Measurements from ENCODE around the gene PAPSS2.
A peak's percentile ranks its signal among the peaks of the same experiment; 100 is the strongest.

The PAPSS2 gene

DNA sequence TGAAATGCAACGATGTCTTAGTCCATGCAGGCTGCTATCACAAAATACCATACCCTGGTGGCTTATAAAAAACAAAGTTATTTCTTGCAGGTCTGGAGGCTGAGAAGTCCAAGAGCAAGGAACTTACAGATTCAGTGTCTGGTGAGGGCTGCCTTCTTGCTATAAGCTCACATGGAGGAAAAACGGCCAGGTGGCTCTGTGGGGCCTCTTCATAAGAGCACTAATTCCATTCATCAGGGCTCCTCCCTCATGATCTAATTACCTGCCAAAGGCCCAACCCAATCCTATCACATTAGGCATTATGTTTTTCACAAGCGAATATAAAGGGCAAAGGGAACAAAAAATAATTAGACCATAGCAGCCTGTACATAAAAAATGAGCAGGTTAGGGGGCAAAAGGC, 35.4 kb downstream of the PAPSS2 start:
- no peak for DNase-seq (ENCODE audit: low read depth)
- Histone ChIP-seq H3K9me3 (ENCODE audit: control insufficient read depth, low read length) (no peaks in the 10 kb centered on the region), H3K27me3 (replicated peaks; ENCODE audit: control insufficient read depth, insufficient read depth, low read length) (no peaks in the 10 kb centered on the region), H3K36me3 (ENCODE audit: control insufficient read depth, insufficient read depth, low read length, severe bottlenecking) (peaks cover 3% of the 10 kb centered on the region), H3K9ac (ENCODE audit: low read length) (no peak overlapping the region), H3K4me1 (ENCODE audit: control insufficient read depth, insufficient read depth, low read length) (peaks cover 3% of the 10 kb centered on the region), H3K4me3 (ENCODE audit: low read length) (no peak overlapping the region)

DNA sequence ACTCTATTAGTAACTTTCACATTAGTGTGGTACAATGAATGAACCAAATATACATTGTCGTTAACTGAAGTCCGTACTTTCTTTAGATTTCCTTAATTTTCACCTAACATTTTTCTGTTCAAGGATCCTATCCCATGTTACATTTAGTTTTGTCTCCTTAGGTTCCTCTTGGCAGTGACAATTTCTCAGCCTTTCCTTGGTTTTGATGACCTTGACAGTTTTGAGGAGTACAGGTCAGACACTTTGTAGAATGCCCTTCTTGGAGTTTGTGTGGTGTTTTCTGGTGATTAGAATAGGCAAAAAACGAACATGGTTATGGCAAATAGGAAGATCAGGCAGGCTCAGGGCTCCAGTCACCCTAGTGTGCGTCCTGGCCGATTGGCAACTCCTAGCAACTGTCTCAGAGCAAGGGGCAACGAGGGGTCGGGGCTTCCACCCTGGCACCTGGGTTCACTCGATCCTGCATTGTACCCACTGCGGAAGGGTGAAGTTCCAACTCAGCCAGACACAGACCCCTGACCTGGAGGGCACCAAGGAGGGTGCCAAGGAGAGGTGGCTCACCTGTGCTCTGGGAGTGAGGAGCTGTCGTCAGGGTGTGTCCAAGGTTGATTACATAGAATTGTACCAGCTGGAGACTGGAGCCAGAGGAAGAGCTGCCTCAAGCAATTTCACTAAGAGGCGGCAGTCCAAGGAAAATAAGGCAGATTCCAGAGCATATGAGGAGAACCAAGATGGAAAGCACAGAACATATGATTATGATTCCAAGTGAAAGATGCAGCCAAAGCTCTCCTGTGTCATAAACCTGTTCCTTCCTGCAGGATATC, 37.5 kb downstream of the PAPSS2 start:
- H3K4me1 ChIP-seq (ENCODE audit: control insufficient read depth, insufficient read depth, low read length), result peaks cover 18% of the 10 kb centered on the region
- no peaks in the 10 kb centered on the region for H3K9me3 ChIP-seq (ENCODE audit: control insufficient read depth, low read length)
- DNase-seq (ENCODE audit: low read depth), result no peak
- no peaks in the 10 kb centered on the region for H3K27me3 ChIP-seq (replicated peaks; ENCODE audit: control insufficient read depth, insufficient read depth, low read length)
- H3K36me3 ChIP-seq (ENCODE audit: control insufficient read depth, insufficient read depth, low read length, severe bottlenecking), result peaks cover 3% of the 10 kb centered on the region
- no peak overlapping the region for H3K4me3 ChIP-seq (ENCODE audit: low read length)
- no peak overlapping the region for H3K9ac ChIP-seq (ENCODE audit: low read length)

DNA sequence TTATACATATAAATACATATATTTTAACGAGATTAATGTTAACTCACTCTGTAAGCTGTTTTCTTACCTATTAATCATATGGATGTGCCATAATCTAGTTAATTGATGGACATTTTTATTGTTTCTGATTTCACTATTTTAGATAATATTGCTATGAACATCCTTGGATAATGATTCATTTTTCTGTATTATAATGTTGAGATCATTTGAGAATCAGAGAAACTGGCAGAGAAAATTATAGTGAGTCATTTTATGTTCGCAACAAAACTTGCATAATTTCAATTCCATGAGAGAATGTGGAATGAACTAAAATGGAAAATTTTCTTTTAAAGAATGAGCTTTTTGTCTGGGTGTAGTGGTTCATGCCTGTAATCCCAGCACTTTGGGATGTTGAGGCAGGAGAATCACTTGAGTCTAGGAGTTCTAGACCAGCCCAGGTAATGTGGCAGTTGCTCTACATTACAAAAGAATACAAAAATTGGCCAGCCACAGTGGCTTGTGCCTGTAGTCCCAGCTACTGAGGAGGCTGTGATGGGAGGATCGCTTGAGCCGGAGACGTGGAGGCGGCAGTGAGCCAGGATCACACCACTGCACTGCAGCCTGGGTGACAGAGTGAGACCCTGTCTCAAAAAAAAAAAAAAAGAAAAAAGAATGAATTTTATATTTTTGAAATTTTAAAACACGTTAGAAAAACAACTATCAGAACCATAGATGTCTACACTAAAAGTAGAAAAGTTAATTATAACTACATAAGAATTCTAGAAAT, 40.5 kb downstream of the PAPSS2 start:
- Histone ChIP-seq H3K4me1 (ENCODE audit: control insufficient read depth, insufficient read depth, low read length) (peaks cover 26% of the 10 kb centered on the region), H3K36me3 (ENCODE audit: control insufficient read depth, insufficient read depth, low read length, severe bottlenecking) (peaks cover 6% of the 10 kb centered on the region), H3K4me3 (ENCODE audit: low read length) (peak overlapping the region; percentile 55), H3K9me3 (ENCODE audit: control insufficient read depth, low read length) (no peaks in the 10 kb centered on the region), H3K27me3 (replicated peaks; ENCODE audit: control insufficient read depth, insufficient read depth, low read length) (no peaks in the 10 kb centered on the region), H3K9ac (ENCODE audit: low read length) (no peak overlapping the region)
- DNase-seq (ENCODE audit: low read depth), result peak; percentile 89

DNA sequence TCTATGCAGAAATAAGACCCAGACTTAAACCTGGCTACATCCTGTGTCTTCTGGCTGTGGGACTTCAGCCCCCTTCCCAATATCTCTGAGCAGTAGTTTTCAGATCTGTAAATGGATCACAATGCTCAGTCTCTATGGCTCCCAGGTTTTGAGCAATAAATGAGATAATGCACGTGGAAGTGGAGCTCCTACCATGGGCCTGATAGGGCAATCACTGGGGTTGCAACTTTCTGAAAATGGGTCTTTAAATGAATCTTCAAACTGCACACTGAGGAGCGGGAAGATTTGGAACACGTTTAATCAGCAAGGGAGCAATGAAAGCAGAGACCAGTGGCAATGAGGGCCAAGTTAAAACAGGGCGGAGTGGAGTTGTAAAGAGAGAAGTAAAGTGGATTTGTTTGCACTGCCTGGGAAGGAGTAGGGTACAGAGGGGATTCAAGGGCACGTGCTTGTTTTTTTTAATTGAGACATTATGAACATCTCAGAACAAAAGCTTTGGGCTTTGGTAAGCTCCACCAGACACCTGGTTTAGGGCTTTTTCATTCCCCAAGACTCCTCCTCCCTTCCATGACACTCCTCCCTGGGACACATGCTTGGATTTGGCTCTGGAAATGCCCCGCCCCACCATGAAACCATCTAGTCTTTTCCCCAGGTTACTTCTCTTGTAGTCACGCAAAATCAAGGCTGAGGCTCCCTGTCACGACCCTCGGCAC, 42.7 kb downstream of the PAPSS2 start:
- no peak for DNase-seq (ENCODE audit: low read depth)
- Histone ChIP-seq H3K9me3 (ENCODE audit: control insufficient read depth, low read length) (no peaks in the 10 kb centered on the region), H3K4me1 (ENCODE audit: control insufficient read depth, insufficient read depth, low read length) (peaks cover 36% of the 10 kb centered on the region), H3K9ac (ENCODE audit: low read length) (no peak overlapping the region), H3K36me3 (ENCODE audit: control insufficient read depth, insufficient read depth, low read length, severe bottlenecking) (peaks cover 6% of the 10 kb centered on the region), H3K4me3 (ENCODE audit: low read length) (no peak overlapping the region), H3K27me3 (replicated peaks; ENCODE audit: control insufficient read depth, insufficient read depth, low read length) (no peaks in the 10 kb centered on the region)

DNA sequence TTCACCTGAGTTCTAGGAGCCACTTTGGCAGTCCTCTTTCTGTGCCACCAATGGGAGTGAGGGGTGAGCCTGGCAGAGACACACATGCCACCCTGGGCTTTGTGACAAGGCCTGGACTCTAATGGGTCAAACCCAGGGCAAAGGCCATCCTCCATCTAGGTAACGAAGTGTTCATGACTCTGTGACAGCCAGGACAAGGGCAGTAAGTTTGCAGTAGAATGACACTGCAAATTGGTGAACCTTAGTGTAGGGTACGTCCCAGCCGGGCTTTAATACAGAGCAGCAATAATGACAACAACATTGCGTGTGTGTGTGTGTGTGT, 43.3 kb downstream of the PAPSS2 start:
- Histone ChIP-seq H3K4me1 (ENCODE audit: control insufficient read depth, insufficient read depth, low read length) (peaks cover 37% of the 10 kb centered on the region), H3K4me3 (ENCODE audit: low read length) (no peak overlapping the region), H3K9ac (ENCODE audit: low read length) (no peak overlapping the region), H3K9me3 (ENCODE audit: control insufficient read depth, low read length) (no peaks in the 10 kb centered on the region), H3K27me3 (replicated peaks; ENCODE audit: control insufficient read depth, insufficient read depth, low read length) (no peaks in the 10 kb centered on the region), H3K36me3 (ENCODE audit: control insufficient read depth, insufficient read depth, low read length, severe bottlenecking) (peaks cover 6% of the 10 kb centered on the region)
- no peak for DNase-seq (ENCODE audit: low read depth)

DNA sequence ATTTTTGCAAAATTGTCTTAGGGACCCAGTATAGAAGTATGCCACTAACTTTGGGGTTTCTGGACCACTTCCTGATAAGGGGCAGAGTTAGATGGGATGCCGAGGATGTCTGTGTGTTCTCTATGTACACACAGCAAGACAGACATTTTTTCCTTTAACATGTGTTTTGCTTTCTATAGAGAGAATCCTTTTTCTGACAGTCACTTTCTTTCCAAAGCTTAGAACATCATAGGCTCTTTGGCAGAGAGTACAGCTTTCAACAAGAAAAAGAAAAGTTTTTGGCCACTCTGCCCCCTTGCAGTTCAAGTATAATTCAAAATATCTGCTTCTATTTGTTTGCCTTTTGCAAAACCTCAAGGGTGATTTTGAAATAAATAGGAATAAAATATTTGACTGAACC, 44.1 kb downstream of the PAPSS2 start:
- Histone ChIP-seq H3K9me3 (ENCODE audit: control insufficient read depth, low read length) (no peaks in the 10 kb centered on the region), H3K36me3 (ENCODE audit: control insufficient read depth, insufficient read depth, low read length, severe bottlenecking) (peaks cover 6% of the 10 kb centered on the region), H3K9ac (ENCODE audit: low read length) (no peak overlapping the region), H3K4me3 (ENCODE audit: low read length) (no peak overlapping the region), H3K27me3 (replicated peaks; ENCODE audit: control insufficient read depth, insufficient read depth, low read length) (no peaks in the 10 kb centered on the region), H3K4me1 (ENCODE audit: control insufficient read depth, insufficient read depth, low read length) (peaks cover 44% of the 10 kb centered on the region)
- DNase-seq (ENCODE audit: low read depth), result peak; percentile 49

DNA sequence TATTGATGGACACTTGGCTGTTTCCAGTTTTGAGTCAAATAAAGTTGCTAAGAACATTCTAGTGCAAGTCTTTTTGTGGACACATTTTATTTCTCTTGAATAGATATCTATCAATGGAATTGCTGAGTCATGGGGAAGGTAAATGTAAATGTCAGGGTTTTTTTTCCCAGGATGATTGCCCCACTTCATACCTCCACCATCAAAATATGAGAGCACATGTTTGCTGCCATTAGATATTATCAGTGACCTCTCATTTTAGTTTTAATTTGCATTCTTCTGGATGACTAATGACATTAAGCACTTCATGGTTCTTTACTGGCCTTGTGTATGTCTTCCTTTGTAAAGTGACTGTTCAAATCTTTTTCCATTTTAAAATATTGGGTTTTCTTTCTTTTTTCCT, 45.7 kb downstream of the PAPSS2 start:
- H3K9me3 ChIP-seq (ENCODE audit: control insufficient read depth, low read length), result no peaks in the 10 kb centered on the region
- H3K4me3 ChIP-seq (ENCODE audit: low read length), result no peak overlapping the region
- no peaks in the 10 kb centered on the region for H3K27me3 ChIP-seq (replicated peaks; ENCODE audit: control insufficient read depth, insufficient read depth, low read length)
- peaks cover 10% of the 10 kb centered on the region for H3K36me3 ChIP-seq (ENCODE audit: control insufficient read depth, insufficient read depth, low read length, severe bottlenecking)
- DNase-seq (ENCODE audit: low read depth), result peak; percentile 66
- H3K9ac ChIP-seq (ENCODE audit: low read length), result no peak overlapping the region
- H3K4me1 ChIP-seq (ENCODE audit: control insufficient read depth, insufficient read depth, low read length), result peaks cover 52% of the 10 kb centered on the region

DNA sequence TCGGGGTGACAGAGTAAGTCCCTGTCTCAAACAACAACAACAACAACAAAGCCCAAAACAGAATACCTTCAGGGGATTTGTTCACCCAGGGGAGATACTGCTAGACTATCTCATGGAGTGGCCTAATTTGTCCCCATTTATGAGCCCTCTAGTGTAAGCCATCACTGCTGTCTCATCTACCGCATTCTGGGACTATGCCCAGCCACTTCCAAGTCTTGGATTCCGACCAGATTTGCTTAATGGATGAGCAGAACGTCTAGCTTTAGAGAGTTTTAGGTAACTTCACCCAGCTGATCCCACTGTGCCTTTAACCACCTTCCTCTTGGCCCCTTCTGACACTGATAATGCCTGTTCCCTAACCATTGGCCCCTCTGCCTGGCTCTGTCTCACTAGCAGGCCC, 47.1 kb downstream of the PAPSS2 start:
- DNase-seq (ENCODE audit: low read depth), result no peak
- H3K4me3 ChIP-seq (ENCODE audit: low read length), result no peak overlapping the region
- no peaks in the 10 kb centered on the region for H3K27me3 ChIP-seq (replicated peaks; ENCODE audit: control insufficient read depth, insufficient read depth, low read length)

DNA sequence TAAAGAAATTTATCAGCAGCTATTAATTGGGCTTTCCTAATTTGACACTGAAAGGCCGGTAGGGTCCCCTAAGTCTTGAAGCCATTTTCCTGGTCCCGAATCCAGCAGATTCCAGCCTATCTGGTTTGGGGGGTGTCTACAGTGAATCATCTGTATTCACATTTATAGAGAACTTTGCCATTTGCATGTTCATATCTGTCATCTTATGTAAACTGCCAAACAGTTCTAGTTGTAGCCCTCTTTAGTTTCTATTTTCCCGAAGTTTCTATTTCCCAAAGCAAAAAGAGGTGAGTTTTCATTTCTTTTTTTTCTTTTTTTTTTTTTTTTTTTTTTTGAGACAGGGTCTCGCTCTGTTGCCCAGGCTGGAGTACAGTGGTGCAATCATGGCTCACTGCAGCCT, 47.6 kb downstream of the PAPSS2 start:
- DNase-seq (ENCODE audit: low read depth), result no peak
- H3K36me3 ChIP-seq (ENCODE audit: control insufficient read depth, insufficient read depth, low read length, severe bottlenecking), result peaks cover 26% of the 10 kb centered on the region
- no peak overlapping the region for H3K9ac ChIP-seq (ENCODE audit: low read length)
- no peaks in the 10 kb centered on the region for H3K9me3 ChIP-seq (ENCODE audit: control insufficient read depth, low read length)
- H3K4me3 ChIP-seq (ENCODE audit: low read length), result no peak overlapping the region
- H3K4me1 ChIP-seq (ENCODE audit: control insufficient read depth, insufficient read depth, low read length), result peaks cover 41% of the 10 kb centered on the region
- H3K27me3 ChIP-seq (replicated peaks; ENCODE audit: control insufficient read depth, insufficient read depth, low read length), result no peaks in the 10 kb centered on the region

More for the DNA sequence above, 47.1 kb downstream of the PAPSS2 start:
- H3K4me1 ChIP-seq (ENCODE audit: control insufficient read depth, insufficient read depth, low read length), result peaks cover 45% of the 10 kb centered on the region
- H3K9ac ChIP-seq (ENCODE audit: low read length), result no peak overlapping the region
- no peaks in the 10 kb centered on the region for H3K9me3 ChIP-seq (ENCODE audit: control insufficient read depth, low read length)
- H3K36me3 ChIP-seq (ENCODE audit: control insufficient read depth, insufficient read depth, low read length, severe bottlenecking), result peaks cover 21% of the 10 kb centered on the region

DNA sequence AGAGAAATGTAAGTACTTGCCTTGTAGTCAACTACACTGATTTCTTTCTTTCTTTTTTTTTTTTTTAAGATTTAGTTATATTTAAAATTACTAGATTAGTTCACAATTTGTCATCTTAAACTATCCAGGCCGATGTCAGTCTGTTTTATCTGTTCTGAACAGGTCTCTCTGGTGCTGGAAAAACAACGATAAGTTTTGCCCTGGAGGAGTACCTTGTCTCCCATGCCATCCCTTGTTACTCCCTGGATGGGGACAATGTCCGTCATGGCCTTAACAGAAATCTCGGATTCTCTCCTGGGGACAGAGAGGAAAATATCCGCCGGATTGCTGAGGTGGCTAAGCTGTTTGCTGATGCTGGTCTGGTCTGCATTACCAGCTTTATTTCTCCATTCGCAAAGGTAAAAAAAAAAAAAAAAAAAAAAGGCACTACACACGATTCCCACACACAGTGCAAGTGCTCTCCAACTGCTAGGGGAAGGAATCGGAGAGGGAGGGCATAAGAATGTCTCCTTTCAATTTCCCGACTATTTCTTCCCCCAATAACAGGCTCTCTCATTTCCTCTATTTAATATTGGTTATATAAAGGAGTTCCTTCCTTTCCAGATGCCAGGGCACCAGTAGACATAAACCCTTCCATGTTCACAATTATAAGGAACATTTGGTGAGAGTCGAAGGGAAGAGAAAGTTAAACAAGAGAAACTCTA, 53.4 kb downstream of the PAPSS2 start:
- Histone ChIP-seq H3K27me3 (replicated peaks; ENCODE audit: control insufficient read depth, insufficient read depth, low read length) (no peaks in the 10 kb centered on the region), H3K36me3 (ENCODE audit: control insufficient read depth, insufficient read depth, low read length, severe bottlenecking) (peaks cover 75% of the 10 kb centered on the region), H3K9ac (ENCODE audit: low read length) (no peak overlapping the region), H3K9me3 (ENCODE audit: control insufficient read depth, low read length) (no peaks in the 10 kb centered on the region), H3K4me1 (ENCODE audit: control insufficient read depth, insufficient read depth, low read length) (peaks cover 32% of the 10 kb centered on the region), H3K4me3 (ENCODE audit: low read length) (no peak overlapping the region)
- DNase-seq (ENCODE audit: low read depth), result no peak

DNA sequence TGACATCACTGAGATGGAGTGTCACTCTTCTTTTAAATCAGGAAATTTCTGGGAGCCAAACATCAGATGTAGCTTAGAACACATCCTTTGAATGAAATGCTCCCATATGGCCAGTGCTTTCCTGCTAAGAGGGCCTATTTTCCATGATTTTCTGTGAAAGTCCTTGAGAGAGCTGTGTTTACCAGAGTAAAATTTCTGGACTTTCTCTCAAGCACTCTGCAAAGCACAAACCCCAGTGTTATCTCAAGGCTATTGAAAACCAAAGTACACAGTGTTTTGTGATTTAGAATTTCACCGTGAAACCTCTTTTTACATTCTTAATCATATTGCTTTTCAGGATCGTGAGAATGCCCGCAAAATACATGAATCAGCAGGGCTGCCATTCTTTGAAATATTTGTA, 54.0 kb downstream of the PAPSS2 start:
- Histone ChIP-seq H3K36me3 (ENCODE audit: control insufficient read depth, insufficient read depth, low read length, severe bottlenecking) (peaks cover 80% of the 10 kb centered on the region), H3K27me3 (replicated peaks; ENCODE audit: control insufficient read depth, insufficient read depth, low read length) (no peaks in the 10 kb centered on the region), H3K9me3 (ENCODE audit: control insufficient read depth, low read length) (no peaks in the 10 kb centered on the region), H3K9ac (ENCODE audit: low read length) (no peak overlapping the region), H3K4me3 (ENCODE audit: low read length) (no peak overlapping the region), H3K4me1 (ENCODE audit: control insufficient read depth, insufficient read depth, low read length) (peaks cover 26% of the 10 kb centered on the region)
- no peak for DNase-seq (ENCODE audit: low read depth)

Data from adipocyte (in vitro differentiated cells).